Measurements from ENCODE around the gene SLC26A4.

SLC26A4 gene

GRCh38 chr7:107661081-107661864 lies 645 bp downstream of the SLC26A4 start:
- peak; percentile 75 for DNase-seq

DNA sequence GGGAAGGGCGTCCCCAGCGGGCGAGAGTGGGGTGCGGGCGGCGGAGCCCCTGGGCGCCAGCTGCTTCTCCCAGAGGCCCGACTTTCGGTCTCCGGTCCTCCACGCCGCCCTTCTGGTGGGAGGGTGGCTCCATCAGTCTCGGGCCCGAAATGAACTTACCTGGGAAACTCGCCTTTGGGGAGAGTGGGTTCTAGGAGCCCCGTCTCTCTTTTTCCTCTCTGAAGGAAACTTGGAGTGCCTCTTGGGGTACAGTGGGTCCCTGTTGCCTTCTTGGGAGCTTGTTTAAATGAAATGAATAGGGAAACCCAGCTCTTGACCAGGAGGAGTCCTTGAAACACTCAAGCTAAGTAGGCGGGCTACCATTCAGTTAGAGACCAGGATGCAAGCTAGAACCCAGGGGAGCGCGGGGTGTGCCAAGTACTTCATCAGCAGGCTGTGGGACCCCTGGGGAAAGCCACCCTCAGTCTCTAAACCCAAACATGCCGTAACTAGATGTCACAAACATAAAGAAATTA lies 1.3 kb downstream of the SLC26A4 start:
- peak; percentile 31 for DNase-seq

GRCh38 chr7:107663196-107663595 lies 2.6 kb downstream of the SLC26A4 start:
- peak; percentile 32 for DNase-seq

DNA sequence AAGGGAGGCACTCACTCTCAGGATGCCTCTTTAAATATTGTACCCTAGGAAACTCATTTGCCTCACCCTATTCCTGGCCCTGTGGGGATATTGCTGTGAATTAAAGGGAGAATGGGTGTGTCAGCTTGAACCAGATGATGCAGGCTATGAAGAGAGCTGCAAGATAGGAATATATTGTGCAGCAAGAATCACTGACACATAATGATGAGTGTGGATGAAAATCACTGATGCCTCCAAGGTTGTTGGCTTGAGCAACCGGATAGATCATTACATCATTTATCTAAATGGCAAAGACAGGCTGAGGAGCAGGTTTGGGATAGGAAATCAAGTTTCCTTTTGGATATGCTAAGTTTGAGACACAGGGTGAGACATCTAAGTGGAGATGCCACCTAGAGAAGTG lies 6.2 kb downstream of the SLC26A4 start:
- DNase-seq = no peak

GRCh38 chr7:107667341-107667740 lies 6.7 kb downstream of the SLC26A4 start:
- no peak for DNase-seq

DNA sequence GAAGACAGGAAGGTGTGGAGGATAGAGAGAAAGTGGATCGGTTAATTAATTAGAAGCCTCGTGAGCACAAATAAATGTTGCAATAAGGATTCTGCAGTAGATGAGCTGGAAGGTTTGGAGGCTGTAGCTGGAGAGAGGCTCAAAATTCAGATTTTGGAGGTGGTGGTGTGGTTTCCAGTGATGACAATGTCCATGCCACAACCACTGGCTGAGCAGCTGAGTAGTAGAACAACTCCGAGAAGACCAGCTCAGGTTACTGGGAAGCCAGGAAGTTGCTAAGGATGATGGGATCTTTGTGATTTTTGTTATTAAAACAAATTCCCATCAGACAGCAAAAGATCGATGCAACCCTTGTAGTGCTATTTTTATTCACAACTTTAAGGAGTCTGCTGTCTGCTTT lies 7.7 kb downstream of the SLC26A4 start:
- no peak for DNase-seq

DNA sequence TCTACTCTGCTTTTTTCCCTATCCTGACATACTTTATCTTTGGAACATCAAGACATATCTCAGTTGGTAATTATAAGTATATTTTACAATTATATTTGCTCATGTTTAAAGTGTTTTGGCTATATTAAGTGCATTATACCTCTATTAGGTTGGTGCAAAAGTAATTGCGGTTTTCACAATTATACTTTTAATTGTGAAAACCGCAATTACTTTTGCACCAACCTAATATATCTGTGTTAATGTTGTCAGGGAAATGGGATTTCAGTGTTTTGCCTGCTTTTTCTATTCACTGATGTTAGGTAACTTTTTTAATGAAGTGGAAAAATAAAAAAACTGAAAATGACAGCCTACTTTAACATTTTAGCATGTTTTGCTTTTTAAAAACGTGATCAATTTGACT lies 11.6 kb downstream of the SLC26A4 start:
- no peak for DNase-seq

DNA sequence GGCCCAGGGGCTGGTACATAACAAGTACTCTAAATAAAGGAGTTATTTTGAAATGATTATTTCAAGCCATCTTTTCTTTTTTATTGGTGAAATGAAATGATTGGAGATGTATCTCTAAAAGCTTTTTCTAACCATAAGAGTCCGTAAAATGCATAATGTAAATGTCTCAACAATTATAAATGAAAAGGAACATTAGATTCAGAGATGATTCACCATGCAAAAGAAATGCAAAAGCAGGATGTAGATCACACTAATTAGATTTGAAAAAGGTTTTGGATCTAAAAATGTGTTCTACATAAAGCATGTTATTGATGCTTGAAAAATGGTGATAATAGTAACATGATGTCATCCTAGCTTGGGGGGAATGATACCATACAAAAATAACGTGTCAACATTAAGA lies 15.6 kb downstream of the SLC26A4 start:
- DNase-seq = no peak

DNA sequence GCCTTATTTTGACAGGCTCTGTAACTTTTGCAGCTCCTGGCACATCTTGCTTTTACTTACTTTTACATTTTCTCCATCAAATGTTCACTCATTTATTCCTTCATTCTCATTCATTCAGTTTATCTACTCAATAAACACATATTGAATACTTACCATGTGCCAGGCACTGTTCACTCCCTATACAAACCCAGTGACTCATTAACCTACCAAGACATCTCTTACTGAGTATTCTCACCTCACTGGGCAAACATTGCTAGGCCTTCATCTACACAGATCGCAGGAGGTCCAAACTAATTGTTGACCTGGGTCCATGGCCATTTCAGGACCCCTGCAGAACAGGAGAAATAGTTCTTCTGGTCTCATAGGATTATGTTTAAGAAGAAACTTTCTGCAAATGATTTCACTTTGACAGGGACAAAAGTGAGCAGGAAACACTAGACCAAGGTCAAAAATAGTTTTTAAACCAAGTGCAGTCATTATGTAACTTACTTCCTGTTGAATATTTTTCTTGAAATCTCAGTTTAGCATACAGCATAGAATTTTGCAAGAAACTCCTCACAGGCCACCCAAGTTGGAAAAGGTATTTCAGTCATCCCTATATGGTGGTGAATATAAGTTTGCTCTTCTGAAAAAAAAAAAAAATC lies 17.6 kb downstream of the SLC26A4 start:
- DNase-seq = no peak

DNA sequence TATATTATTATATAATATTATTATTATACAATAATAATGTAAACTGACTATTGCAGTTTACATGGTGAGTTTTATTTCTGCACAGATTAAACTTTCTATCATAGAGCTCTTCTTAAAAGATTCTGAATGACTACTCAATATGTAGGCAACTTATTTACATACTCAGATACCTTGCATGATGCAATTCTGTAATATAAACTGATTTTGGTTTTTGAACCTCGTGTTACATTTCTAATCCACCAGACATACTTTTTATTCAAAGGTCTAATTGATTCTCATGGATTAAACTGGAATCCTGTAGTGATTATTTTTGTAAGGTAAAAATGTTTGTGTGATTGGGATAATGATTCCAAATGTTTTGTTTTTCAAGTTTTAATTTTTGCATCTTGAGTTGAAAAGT lies 19.9 kb downstream of the SLC26A4 start:
- no peak for DNase-seq

DNA sequence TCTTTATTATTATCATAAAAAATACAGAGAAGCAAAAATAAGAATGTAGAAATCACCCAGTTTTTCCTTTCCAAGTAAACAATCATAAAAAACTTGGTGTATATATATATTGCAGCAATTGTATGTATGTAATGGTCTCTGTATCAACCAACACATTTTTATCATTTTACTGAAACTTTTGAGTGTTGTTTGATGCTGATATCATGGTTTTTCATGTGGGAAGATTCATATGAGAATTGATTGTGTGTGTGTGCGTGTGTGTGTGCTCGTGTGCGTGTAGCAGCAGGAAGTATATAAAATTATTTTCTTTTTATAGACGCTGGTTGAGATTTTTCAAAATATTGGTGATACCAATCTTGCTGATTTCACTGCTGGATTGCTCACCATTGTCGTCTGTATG lies 22.3 kb downstream of the SLC26A4 start:
- DNase-seq = no peak

GRCh38 chr7:107684287-107684686 lies 23.7 kb downstream of the SLC26A4 start:
- DNase-seq = no peak

DNA sequence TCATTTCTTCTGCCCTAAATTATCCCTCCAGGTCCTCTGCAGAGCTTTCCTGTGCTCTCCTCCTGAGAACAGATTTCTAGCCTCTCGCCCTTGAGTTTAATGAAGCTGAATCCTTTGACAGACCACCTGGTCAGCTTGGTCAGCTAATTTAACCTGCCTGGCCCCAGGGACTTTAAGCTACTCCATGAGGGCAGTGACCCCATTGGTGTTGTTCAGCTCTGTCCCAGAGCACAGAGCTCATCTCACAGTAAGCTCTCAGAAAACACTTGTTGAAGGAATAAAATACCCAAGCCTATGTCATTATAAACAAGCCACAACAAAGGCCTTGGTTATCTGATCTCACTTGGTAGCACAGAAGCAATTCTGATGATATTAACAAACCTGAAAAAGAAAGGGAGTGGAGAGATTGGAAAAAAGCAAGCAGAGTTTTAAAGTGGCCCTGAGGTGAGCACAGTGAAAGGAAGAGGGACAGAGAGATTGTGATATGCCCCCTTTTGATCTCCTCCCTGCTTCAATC lies 24.4 kb downstream of the SLC26A4 start:
- peak; percentile 25 for DNase-seq

GRCh38 chr7:107686816-107687387 lies 26.3 kb downstream of the SLC26A4 start:
- no peak for DNase-seq

- peak; percentile 45 for DNase-seq
These were observed 27.0 kb downstream of the SLC26A4 start for GRCh38 chr7:107687656-107688055.

DNA sequence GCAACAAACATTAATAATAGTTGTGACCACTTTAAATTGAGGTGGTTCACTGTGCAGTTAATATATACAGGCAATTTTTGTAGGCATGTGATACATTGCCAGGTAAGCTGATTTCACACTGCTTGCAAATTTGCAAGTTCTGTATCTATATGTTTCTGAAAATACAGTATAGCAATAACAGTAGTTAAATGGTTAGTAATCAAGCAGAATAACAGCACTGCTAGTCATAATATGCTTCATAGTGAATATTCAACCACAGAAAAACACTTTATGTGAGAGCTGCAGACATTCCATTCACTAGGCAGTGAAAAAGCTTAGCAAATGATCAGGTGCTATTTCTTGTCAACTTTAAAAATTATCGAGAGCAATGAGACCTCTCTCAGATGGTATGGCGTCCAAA lies 28.9 kb downstream of the SLC26A4 start:
- DNase-seq = no peak

DNA sequence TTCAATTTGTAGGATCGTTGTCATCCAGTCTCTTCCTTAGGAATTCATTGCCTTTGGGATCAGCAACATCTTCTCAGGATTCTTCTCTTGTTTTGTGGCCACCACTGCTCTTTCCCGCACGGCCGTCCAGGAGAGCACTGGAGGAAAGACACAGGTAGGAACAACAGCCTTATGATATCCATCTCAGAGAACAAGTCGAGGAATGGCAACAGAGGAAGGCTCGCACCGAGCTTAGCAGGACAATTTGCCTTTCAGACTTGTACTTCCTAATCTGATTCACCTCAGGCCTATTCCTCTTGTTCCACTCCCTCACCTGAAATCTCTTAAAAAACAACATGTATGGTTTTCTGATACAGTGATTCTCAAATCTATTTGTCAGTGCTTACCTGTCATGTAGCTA lies 29.5 kb downstream of the SLC26A4 start:
- DNase-seq = peak; percentile 35

DNA sequence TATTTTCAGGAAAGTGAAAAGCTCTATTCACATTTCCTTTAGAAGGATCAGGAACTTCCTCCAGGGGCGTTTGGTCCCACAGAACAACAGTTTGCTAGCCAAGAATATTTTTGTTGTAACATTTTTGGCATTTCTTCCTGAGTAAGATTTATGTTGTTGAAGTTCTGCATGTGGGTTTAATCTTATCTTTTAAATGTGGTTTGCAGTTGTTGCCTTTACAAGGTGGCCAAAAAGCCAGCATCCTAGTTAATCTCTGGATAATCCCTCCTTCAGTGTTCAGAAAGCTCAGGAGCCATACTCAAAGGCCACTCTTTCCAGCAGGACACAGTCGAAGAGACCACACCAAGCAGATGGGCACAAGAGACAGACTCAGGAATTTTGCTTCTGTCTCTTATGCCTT lies 30.0 kb downstream of the SLC26A4 start:
- peak; percentile 86 for DNase-seq

DNA sequence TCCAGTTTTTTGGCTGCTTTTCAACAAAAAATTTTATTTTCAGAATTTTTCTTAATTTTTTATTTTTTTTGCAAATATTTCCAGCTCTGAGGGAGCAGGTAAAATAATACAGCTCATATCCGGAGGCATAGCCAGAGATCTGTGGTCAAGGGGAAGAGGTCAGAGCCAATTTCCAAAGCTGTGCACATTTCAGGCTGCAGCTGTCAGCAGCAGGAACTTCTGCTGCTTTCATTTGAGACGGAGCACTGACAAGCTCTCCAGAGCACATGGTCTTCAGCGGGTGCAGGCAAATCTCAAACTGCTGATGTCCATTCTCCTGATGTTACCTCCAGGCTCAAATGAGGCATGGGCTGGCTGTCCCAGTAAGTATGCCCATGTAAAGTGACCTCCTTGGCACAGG lies 31.1 kb downstream of the SLC26A4 start:
- peak; percentile 28 for DNase-seq

- no peak for DNase-seq
These were observed 31.9 kb downstream of the SLC26A4 start for GRCh38 chr7:107692501-107692900.

DNA sequence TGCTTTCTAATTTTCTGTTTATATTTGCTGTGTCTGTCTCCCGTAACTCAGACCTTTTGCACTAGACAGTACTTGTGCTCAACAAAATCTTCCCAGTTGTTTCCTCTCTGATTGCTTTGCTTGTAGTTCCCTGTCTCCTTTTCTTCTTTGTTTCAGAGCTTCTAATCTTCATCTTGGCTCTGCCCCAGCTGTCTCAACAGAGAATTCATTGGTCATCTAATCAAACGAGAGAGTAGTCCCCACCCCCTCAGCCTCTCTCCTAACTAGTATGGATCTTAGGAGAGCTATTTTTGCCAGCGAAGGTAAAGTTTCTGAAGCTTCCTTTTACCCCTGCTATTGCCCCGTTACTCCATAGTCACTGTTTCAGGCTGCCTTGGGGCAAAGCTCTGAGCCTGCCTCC lies 32.8 kb downstream of the SLC26A4 start:
- DNase-seq = peak; percentile 53

GRCh38 chr7:107694386-107694785 lies 33.8 kb downstream of the SLC26A4 start:
- DNase-seq = no peak

DNA sequence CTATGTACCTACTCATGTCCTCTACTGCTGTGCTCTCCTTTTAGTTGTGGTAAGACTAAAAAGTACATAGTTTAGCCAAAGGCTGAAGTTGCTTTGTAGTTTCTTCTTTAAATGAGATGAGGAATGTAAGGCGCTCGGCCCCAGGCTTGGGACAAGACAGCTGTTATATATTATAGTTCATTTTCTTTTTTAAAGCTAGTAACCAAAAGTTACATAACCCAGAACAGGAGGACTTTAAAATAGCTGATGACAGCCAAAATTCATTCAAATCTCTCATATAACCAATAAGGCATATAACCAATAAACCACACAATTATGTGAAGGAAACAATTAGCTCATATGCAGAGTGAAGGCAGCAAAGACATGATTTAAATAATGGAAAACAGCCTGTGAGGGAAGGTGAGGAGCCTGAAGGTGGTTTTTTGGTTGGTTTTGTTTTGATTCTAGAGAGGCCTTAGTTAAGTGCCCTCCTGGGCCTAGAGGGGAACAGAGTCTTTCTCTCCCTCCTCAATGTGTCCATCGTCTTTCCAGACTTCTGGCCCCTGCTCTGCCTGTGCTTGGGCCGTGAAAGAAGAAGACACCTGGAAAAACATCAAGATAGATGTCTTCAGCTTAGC lies 35.8 kb downstream of the SLC26A4 start:
- no peak for DNase-seq

Data from NCI-H82 (cell line).